Fibroblast of villous mesenchyme (primary cell): ENCODE data around the gene ABHD13. TPM values are rescaled to one million over a fixed set of nuclear protein-coding genes. Genes with fewer than 3 reads are reported as not detected.
A peak's percentile ranks its signal among the peaks of the same experiment; 100 is the strongest.

Experiments
- DNase-seq: peaks from one replicate; pipeline ENCODE4 v3.0.0-alpha.2; 2010; ENCODE audit warnings: low read depth
- H3K4me3 ChIP-seq: 2 replicates; pipeline ENCODE4 v1.5.1; 2011; ENCODE audit warnings: low read depth, mild to moderate bottlenecking, low read length
- CTCF ChIP-seq: IDR thresholded peaks from 2 replicates; pipeline ENCODE4 v1.5.1; 2012; ENCODE audit warnings: low read depth, mild to moderate bottlenecking, low read length; ENCODE audit not compliant: insufficient read depth
- total RNA-seq: library from RNA; depleted of rRNA; stranded (reverse); fragments of >200 nt; gene quantifications from 2 replicates; pipeline ENCODE4 v1.2.3, GENCODE V29; 2012

ABHD13 gene
- total RNA-seq, 1 donor: 10.8 TPM

- TF ChIP-seq CTCF: no peak
- peak; percentile 48 for DNase-seq
- H3K4me3 ChIP-seq: no peak overlapping the region
These were observed 5.7 kb downstream of the ABHD13 start for GRCh38 chr13:108223687-108224503.

- H3K4me3 ChIP-seq: no peak overlapping the region
- peak; percentile 18 for DNase-seq
- no peak for TF ChIP-seq CTCF
These were observed 7.2 kb downstream of the ABHD13 start for GRCh38 chr13:108225440-108225839.

- no peak overlapping the region for H3K4me3 ChIP-seq
- TF ChIP-seq CTCF: no peak
- peak; percentile 47 for DNase-seq
These were observed 8.0 kb downstream of the ABHD13 start for GRCh38 chr13:108226184-108226583.

GRCh38 chr13:108227651-108228272, 9.6 kb downstream of the ABHD13 start:
- DNase-seq: peak; percentile 52
- H3K4me3 ChIP-seq: no peak overlapping the region
- TF ChIP-seq CTCF: peak; percentile 75

GRCh38 chr13:108230377-108230776, 12.2 kb downstream of the ABHD13 start:
- no peak for DNase-seq
- no peak overlapping the region for H3K4me3 ChIP-seq
- TF ChIP-seq CTCF: no peak

- no peak for TF ChIP-seq CTCF
- no peak overlapping the region for H3K4me3 ChIP-seq
- DNase-seq: no peak
These were observed 31.0 kb downstream of the ABHD13 start for GRCh38 chr13:108249150-108249549.
